IPS-18c (cell line): ENCODE data around the gene ANP32A.

Experiments
- H3K4me3 ChIP-seq: 2 replicates; pipeline ENCODE4 v1.7.0; 2013; ENCODE audit warnings: low read depth, mild to moderate bottlenecking, low read length, moderate library complexity; ENCODE audit not compliant: insufficient read depth
- H3K9me3 ChIP-seq: one replicate; pipeline ENCODE4 v1.6.1; 2013; ENCODE audit warnings: mild to moderate bottlenecking, low read length, moderate library complexity; ENCODE audit not compliant: control insufficient read depth, insufficient read depth

The ANP32A gene

GRCh38 chr15:68823561-68823960, 2.9 kb upstream of the ANP32A start:
- Histone ChIP-seq H3K4me3 (no peak overlapping the region), H3K9me3 (no peaks in the 10 kb centered on the region)

DNA sequence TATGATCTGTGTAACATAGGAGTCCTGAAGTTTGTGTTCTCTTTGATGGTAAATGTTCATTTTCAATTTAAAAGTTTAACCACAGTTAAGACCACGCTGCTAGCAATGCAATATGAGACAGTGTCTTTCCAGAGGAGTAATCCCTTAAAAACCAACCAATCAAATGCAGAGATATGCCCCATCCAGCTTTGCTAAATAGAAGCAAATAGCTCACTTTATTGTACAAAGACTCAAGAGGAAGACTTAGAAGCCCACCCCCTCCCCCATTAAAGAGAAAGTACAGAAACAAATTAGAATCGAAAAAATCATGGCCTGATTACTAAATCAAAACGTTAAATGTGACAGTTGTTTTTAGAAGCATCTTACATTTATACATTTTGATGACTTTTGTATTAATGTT, 2.1 kb upstream of the ANP32A start:
- H3K4me3 ChIP-seq = no peak overlapping the region
- no peaks in the 10 kb centered on the region for H3K9me3 ChIP-seq

- peak overlapping the region; percentile 99 for H3K4me3 ChIP-seq
- H3K9me3 ChIP-seq = no peaks in the 10 kb centered on the region
These were observed 1.2 kb upstream of the ANP32A start for GRCh38 chr15:68821841-68822381.

- H3K9me3 ChIP-seq = no peaks in the 10 kb centered on the region
- peak overlapping the region; percentile 99 for H3K4me3 ChIP-seq
These were observed 620 bp upstream of the ANP32A start for GRCh38 chr15:68821190-68821840.

DNA sequence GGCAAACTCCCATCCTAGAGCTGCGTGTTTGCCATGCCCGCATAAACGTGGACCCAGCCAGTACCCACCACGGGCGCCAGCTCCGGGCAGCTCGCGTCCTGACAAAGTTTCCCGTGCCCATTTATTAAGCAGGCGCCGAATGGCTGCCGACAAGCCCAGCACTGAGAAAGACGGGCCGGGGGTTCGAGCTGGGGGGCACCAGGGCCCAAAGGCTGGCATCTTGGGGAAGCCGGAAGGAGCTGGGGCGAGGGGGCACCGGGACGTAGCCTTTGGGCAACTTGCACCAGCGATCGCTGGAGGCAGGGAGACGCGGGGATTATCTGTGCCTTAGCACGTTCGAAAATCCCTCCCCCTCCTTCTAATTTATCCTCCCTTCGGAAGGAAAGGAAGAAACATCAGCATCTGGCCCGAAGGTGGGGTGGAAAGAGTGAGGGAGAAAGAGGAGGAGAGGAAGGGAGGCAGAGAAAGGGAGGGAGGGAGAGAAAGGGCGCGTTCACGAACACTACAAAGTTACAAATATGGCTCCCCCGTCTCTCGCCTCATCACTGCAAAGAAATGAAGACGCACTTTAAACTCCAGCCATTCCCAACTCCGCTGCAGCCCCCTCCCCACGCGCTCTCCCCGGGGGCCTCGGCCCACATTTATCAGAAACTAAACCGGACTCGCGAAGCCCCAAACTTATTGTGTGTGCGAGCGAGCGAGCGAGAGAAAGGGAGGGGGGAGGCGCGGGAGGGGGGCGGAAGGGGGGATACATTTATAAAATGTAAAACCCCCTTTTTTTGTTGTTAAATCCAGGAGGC, 1.0 kb downstream of the ANP32A start:
- peak overlapping the region; percentile 99 for H3K4me3 ChIP-seq
- H3K9me3 ChIP-seq = no peaks in the 10 kb centered on the region

DNA sequence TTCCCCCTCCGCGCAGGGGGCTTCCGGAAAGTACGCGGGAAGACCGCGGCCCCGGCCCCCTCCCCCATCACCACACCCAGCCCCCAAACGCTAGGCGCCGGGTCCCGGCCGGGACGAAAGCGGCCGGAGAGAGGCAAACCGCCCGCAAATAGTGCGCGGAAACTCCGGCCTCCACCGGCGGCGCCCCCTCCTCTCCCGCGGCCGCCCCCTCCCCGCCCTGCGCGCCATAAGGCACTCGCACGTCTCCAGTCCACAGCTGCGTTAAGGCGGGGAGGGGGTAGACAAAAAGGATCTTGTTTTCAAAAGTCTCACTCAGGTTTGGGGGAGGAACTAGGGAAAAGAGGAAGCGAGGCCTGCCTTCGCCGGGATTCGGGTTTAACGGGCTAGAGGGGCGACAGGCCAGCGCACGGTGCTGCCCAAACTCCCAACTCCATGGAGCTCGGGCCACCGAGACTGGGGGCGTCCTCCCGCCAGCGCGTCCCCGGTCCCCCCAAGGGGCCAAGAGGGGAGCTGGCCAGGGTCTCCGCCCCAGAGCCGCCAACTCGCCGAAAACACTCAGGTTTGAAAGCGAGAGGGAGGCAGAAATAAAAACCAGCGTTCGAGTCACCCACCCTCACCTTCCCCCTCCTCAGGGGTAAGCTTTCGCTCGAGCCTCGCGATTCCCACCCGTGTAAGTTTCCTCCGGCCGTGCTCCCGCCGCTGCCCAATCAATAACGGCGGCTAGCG, 1.8 kb downstream of the ANP32A start:
- Histone ChIP-seq H3K4me3 (peak overlapping the region; percentile 99), H3K9me3 (no peaks in the 10 kb centered on the region)

DNA sequence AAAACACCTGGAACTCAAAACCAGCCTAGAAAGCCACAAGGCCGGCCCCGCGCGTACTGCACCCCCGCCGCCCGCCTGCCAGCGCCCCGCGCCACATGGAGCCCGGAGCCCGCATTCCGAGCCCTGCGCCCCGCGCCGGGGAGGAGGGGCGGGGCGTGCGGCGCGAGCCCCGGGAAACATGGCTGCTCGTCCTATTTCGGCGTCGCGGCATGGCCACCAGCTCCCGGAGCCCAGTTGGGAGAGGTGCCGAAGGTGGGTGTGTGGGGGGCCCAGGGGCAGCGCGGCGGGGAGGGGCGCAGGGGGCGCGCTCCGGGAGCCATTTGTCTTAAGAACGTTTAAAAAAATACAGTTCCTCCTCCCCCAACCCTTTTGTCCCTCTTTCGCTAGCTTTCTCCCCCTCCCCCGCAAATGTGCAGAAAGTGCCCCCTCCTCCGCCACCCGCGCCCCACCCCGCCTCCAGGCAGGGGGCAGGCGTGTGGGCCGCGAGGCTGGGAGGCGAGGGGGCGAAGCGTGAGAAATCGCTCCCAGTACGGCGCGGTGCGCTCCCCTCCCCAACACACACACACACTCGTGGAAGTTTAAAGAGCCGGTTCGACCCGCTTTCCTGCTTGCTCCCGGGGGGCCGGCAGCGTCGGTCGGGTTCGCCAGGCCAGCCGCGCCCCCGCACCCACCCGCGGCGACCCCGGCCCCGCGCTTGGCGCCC, 2.5 kb downstream of the ANP32A start:
- H3K4me3 ChIP-seq = peak overlapping the region; percentile 99
- H3K9me3 ChIP-seq = no peaks in the 10 kb centered on the region

DNA sequence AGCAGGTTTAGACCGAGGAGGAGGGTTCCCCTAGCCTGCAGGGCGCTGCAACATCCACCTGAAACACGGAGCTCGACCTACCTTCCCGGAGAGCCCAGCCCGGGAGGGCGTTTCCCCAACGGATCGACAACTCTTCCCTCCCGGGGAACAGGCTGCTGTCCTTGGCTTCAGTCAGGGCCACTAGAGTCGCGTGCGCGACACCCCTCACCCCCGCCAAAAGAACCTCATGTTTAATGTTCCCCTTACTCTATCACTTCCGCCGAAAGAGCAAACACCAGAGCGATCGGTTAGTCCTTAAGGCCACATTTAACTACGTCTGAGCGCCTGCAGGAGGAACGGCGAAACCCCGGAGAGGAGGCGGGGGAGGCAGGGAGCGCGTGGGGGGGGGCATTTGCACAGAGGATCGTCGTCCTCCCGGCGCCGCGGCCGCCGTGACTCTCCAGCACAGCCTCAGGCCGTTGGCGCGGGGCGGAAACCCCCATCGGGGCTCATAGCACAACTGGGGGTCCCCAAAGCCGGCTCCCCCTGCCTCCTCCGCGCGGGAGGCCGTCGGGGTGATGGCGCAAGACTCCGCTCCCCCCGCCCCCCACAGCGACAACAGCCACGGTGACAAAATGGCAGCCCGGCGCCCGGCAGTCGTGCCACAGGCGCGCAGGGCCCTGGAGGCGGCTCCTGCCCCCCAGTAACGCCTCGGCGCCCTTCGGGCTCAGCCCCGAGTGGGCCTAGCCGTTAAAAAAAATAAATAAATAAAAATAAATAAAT, 3.2 kb downstream of the ANP32A start:
- H3K9me3 ChIP-seq = no peaks in the 10 kb centered on the region

DNA sequence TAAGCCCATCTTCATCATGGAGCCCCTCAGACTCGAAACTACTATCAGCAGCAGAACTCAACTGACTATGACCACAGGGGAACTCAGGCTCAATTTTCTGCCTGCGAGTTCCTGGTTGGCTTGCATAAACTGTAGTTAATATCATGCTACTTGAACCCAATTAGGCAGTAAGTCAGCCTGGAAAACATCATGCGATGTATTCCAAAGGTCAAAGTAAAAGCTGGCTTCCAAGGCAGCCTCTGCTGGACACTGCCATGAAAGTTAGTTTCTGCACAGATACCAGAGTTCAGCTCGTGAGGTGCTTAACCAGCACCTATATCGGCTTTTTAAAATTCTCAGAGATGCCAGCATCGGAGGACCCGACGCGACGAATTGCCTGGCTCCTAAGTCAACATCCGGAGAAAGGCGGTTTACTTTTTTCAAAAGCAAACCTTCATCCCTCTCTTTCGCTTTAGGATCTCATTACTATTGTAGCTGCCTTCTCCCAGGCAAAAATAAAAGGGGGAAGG, 3.8 kb downstream of the ANP32A start:
- Histone ChIP-seq H3K9me3 (no peaks in the 10 kb centered on the region), H3K4me3 (peak overlapping the region; percentile 99)

More for the DNA sequence above, 3.2 kb downstream of the ANP32A start:
- peak overlapping the region; percentile 99 for H3K4me3 ChIP-seq

- no peak overlapping the region for H3K4me3 ChIP-seq
- no peaks in the 10 kb centered on the region for H3K9me3 ChIP-seq
These were observed 4.5 kb downstream of the ANP32A start for GRCh38 chr15:68816158-68816557.

- Histone ChIP-seq H3K4me3 (no peak overlapping the region), H3K9me3 (no peaks in the 10 kb centered on the region)
These were observed 5.1 kb downstream of the ANP32A start for GRCh38 chr15:68815598-68815997.

GRCh38 chr15:68814596-68814995, 6.1 kb downstream of the ANP32A start:
- no peaks in the 10 kb centered on the region for H3K9me3 ChIP-seq
- H3K4me3 ChIP-seq = no peak overlapping the region

DNA sequence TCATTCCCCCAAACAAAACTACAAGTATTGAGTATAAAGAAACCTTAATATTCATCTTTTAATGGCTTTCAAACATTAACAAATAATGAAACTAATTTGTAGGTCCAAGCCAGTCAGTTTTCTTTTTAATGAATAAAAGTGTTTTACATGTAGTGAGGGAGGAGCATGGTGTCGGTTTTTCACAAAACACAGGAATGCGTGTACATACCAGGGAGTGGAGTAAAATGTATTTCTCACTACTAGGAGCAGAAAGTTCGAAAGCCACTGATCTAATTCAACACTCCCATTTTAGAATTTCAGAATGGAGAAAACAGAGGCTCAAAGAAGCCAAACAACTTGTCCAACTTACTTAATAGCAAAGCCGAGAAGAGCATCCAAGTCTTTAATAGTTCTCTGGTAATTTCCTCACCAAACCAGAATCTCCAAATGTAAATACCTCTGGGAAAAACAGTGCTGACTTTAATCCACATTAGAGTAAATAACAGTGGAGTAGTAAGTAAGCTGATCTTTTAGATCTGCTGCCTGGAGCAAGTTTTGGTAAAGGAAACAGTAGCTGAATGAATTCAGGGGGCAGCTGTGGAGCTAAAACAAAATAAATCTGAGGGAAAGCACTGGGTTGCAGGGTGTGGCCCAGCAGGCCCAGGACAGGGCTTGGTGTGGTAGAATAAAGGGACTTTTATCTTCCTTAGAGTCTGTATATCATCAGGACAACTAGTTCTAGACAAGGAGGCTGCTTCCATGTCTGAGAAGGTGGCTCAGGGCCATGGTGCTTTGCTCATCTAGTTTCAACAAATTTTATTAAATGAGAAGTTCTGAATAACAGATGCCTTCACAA, 7.9 kb downstream of the ANP32A start:
- no peaks in the 10 kb centered on the region for H3K9me3 ChIP-seq
- no peak overlapping the region for H3K4me3 ChIP-seq

DNA sequence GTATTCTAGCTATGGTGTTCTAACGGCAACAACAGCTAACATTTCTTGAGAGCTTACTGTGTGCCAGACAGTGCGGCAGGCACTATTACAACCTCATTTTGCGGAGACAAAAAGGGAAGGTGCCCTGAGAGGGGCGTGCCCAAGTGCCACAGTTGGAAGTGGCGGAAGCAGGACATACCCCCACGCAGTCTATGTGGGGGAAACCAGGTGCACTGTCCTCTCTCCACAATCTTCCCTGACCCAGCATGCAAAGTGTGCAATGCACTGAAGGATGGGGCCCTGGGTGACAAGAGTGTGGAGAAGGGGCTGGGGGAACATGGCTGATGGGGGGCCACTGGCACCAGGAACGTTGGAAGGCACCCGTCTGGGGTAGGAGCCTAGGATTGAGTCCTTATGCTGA, 8.6 kb downstream of the ANP32A start:
- H3K4me3 ChIP-seq = no peak overlapping the region
- H3K9me3 ChIP-seq = no peaks in the 10 kb centered on the region

DNA sequence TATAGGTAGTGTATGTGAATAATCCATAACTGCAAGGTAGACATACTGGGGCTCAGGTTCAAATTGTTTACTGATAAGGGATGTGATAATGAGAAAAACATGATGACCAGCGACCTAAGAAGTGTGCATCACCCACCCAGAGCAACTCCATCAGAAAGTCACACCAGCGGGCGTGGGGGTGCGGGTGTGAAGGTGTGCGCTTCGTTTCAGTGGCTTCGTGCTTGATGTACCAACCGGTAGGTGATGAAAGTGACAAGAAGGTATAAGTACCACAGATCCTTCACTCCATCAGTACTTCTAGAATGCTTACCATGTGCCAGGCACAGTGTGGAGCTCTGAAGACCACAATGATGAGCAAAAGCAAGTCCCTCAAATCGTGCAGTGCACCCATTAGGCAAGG, 11.2 kb downstream of the ANP32A start:
- peak overlapping the region; percentile 3; the same call in 1 of the 2 replicates for H3K4me3 ChIP-seq
- H3K9me3 ChIP-seq = no peaks in the 10 kb centered on the region

- H3K9me3 ChIP-seq = no peaks in the 10 kb centered on the region
- H3K4me3 ChIP-seq = no peak overlapping the region
These were observed 11.9 kb downstream of the ANP32A start for GRCh38 chr15:68808770-68809169.
